HPDE6-E6E7 (cell line): Measurements from ENCODE around the gene HYKK.
"Not testable (repeated sequence)": the region's sequence is repeated elsewhere in the genome, so short reads cannot be mapped to it uniquely, and the experiment has no call there.

Source experiments
- DNase-seq: peaks from one replicate; pipeline ENCODE4 v3.0.0; 2011; ENCODE audit warnings: missing footprints; ENCODE audit errors: extremely low spot score

Gene HYKK

GRCh38 chr15:78540141-78540870 lies 32.9 kb downstream of the HYKK start, which contains the start of gene PSMA4:
Gene PSMA4 (plus strand): TSS chr15:78540444. CDS start chr15:78541928, 1,484 bp downstream.
- DNase-seq = peak; percentile 84

GRCh38 chr15:78540871-78541743 lies 33.7 kb downstream of the HYKK start:
- no peak for DNase-seq

GRCh38 chr15:78541744-78542034 lies 34.3 kb downstream of the HYKK start:
- DNase-seq = no peak

- no peak for DNase-seq
Observed at GRCh38 chr15:78542647-78543046, 35.3 kb downstream of the HYKK start.

GRCh38 chr15:78550194-78550593 lies 42.8 kb downstream of the HYKK start:
- no peak for DNase-seq

GRCh38 chr15:78550815-78551214 lies 43.4 kb downstream of the HYKK start:
- no peak for DNase-seq

- DNase-seq = no peak
Observed at GRCh38 chr15:78551902-78552301, 44.5 kb downstream of the HYKK start.

GRCh38 chr15:78552597-78552996 lies 45.2 kb downstream of the HYKK start:
- DNase-seq = no peak

- not testable (repeated sequence) for DNase-seq
Observed at GRCh38 chr15:78560201-78560600, 52.8 kb downstream of the HYKK start.

- no peak for DNase-seq
Observed at GRCh38 chr15:78561490-78561889, 54.1 kb downstream of the HYKK start.

GRCh38 chr15:78563092-78563491 lies 55.7 kb downstream of the HYKK start:
- no peak for DNase-seq

- no peak for DNase-seq
Observed at GRCh38 chr15:78564743-78565096, 57.3 kb downstream of the HYKK start.

GRCh38 chr15:78565097-78565950 lies 57.9 kb downstream of the HYKK start, which contains the start of gene CHRNA5:
Gene CHRNA5 (plus strand): TSS chr15:78565520. CDS start chr15:78565720, 200 bp downstream.
- peak; percentile 83 for DNase-seq

- peak; percentile 32 for DNase-seq
Observed at GRCh38 chr15:78565951-78566774, 58.8 kb downstream of the HYKK start.

GRCh38 chr15:78567531-78567930 lies 60.2 kb downstream of the HYKK start:
- DNase-seq = no peak

- no peak for DNase-seq
Observed at GRCh38 chr15:78570710-78571109, 63.3 kb downstream of the HYKK start.

- no peak for DNase-seq
Observed at GRCh38 chr15:78571382-78571781, 64.0 kb downstream of the HYKK start.

- no peak for DNase-seq
Observed at GRCh38 chr15:78573416-78573815, 66.0 kb downstream of the HYKK start.

GRCh38 chr15:78574944-78575343 lies 67.6 kb downstream of the HYKK start:
- no peak for DNase-seq
